DOHH2 (cell line): ENCODE measurements around the gene PIM1.

Experiments
- CTCF ChIP-seq: fragments of 200-600 bp; sonication (generic); IDR thresholded peaks from one replicate; pipeline ENCODE4 v1.5.1; 2014; ENCODE audit warnings: antibody characterized with exemption, mild to moderate bottlenecking, low read depth, low read length; ENCODE audit not compliant: poor library complexity, severe bottlenecking
- EZH2phosphoT487 ChIP-seq: fragments of 200-600 bp; sonication (generic); IDR thresholded peaks from 2 replicates; pipeline ENCODE4 v1.6.1; 2017; ENCODE audit warnings: borderline replicate concordance, mild to moderate bottlenecking, antibody characterized with exemption, low read length, moderate library complexity, mixed read lengths

GRCh38 chr6:37162740-37163139 lies 7.2 kb upstream of the PIM1 start:
- TF ChIP-seq CTCF (no peak), EZH2phosphoT487 (no peak)
